KMS-11 (cell line): ENCODE results near the gene SPON1.

Source experiments
- H2AFZ ChIP-seq: fragments of 200-600 bp; sonication (generic); 2 replicates; pipeline ENCODE4 v1.6.1; 2016; ENCODE audit warnings: antibody characterized with exemption, mixed run types, low read depth
- H3K27ac ChIP-seq: fragments of 200-600 bp; sonication (generic); 2 replicates; pipeline ENCODE4 v1.6.1; 2016; ENCODE audit warnings: mild to moderate bottlenecking, mixed run types
- H3K27me3 ChIP-seq: fragments of 200-600 bp; sonication (generic); 2 replicates; pipeline ENCODE4 v1.6.1; 2017; ENCODE audit warnings: mild to moderate bottlenecking, low read depth, mixed run types, moderate library complexity; ENCODE audit not compliant: insufficient read depth
- H3K36me3 ChIP-seq: fragments of 200-600 bp; sonication (generic); 2 replicates; pipeline ENCODE4 v1.6.1; 2017; ENCODE audit warnings: mild to moderate bottlenecking, mixed run types; ENCODE audit not compliant: insufficient read depth
- H3K4me1 ChIP-seq: fragments of 200-600 bp; sonication (generic); 2 replicates; pipeline ENCODE4 v1.6.1; 2016; ENCODE audit warnings: mild to moderate bottlenecking, low read depth, mixed run types; ENCODE audit not compliant: poor library complexity, severe bottlenecking
- H3K4me2 ChIP-seq: fragments of 200-600 bp; sonication (generic); 2 replicates; pipeline ENCODE4 v1.7.0; 2016; ENCODE audit warnings: mild to moderate bottlenecking, mixed run types
- H3K4me3 ChIP-seq: fragments of 200-600 bp; sonication (generic); IDR thresholded peaks from 2 replicates; pipeline ENCODE4 v1.6.1; 2017; ENCODE audit warnings: low read depth, low read length, mixed read lengths; ENCODE audit not compliant: insufficient read depth
- H3K79me2 ChIP-seq: fragments of 200-600 bp; sonication (generic); 2 replicates; pipeline ENCODE4 v1.6.1; 2016; ENCODE audit warnings: low read depth, mixed run types; ENCODE audit not compliant: insufficient read depth
- H3K9ac ChIP-seq: fragments of 200-600 bp; sonication (generic); 2 replicates; pipeline ENCODE4 v1.6.1; 2016; ENCODE audit warnings: mild to moderate bottlenecking, mixed run types
- H4K20me1 ChIP-seq: fragments of 200-600 bp; sonication (generic); 2 replicates; pipeline ENCODE4 v1.6.1; 2016; ENCODE audit warnings: mild to moderate bottlenecking, mixed run types; ENCODE audit not compliant: insufficient read depth
- TF ChIP-seq, protein P1 (sequence below): fragments of 200-600 bp; sonication (generic); conservative IDR thresholded peaks from 2 replicates; pipeline ENCODE4 v1.6.1; 2017; ENCODE audit warnings: low read depth, mild to moderate bottlenecking, antibody characterized with exemption, low read length, moderate library complexity, mixed read lengths

Gene SPON1

DNA sequence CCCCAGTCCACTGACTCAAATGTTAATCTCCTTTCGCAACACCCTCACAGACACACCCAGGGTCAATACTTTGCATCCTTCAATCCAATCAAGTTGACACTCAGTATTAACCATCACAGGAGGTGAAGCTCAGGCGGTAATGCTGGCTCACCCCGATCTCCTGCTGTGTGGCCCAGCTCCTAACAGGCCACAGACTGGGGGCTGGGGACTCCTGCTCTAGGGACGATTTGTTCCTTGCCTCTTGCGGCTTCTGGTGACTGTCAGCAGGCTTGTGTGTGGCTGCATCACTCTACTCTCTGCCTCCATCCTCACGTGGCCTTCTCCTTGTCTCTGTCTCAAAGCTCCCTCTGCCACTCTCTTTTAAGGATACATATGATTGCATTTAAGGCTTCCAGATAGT lies 45.0 kb downstream of the SPON1 start:
- Histone ChIP-seq H3K27me3 (no peaks in the 10 kb centered on the region), H3K4me2 (no peak overlapping the region), H3K4me1 (no peaks in the 10 kb centered on the region), H3K36me3 (no peaks in the 10 kb centered on the region), H3K9ac (no peak overlapping the region), H2AFZ (no peak overlapping the region), H3K79me2 (no peaks in the 10 kb centered on the region), H3K27ac (no peak overlapping the region), H4K20me1 (no peaks in the 10 kb centered on the region), H3K4me3 (no peak overlapping the region)
- TF ChIP-seq, protein P1, sequence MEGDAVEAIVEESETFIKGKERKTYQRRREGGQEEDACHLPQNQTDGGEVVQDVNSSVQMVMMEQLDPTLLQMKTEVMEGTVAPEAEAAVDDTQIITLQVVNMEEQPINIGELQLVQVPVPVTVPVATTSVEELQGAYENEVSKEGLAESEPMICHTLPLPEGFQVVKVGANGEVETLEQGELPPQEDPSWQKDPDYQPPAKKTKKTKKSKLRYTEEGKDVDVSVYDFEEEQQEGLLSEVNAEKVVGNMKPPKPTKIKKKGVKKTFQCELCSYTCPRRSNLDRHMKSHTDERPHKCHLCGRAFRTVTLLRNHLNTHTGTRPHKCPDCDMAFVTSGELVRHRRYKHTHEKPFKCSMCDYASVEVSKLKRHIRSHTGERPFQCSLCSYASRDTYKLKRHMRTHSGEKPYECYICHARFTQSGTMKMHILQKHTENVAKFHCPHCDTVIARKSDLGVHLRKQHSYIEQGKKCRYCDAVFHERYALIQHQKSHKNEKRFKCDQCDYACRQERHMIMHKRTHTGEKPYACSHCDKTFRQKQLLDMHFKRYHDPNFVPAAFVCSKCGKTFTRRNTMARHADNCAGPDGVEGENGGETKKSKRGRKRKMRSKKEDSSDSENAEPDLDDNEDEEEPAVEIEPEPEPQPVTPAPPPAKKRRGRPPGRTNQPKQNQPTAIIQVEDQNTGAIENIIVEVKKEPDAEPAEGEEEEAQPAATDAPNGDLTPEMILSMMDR: no peak

DNA sequence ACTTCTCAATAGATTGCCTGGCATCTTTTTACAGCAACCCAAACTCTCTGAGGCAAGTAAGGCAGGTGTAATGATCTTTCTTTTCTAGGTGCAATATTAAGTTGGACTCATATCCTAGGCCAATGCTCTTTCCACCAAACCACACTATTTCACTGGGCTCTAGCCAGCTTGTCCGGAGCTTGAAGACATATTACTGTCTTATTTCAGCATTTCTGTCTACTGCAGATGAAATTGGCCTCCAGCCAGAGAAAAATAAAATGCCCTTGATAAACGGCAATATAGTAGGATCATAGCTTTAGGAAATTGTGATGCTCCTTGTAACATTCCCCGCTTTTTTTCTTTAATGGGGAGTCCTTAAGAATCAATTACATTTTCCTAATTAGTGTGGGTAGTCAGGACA lies 48.1 kb downstream of the SPON1 start:
- no peaks in the 10 kb centered on the region for H3K27me3 ChIP-seq
- no peak overlapping the region for H3K27ac ChIP-seq
- H3K79me2 ChIP-seq: no peaks in the 10 kb centered on the region
- no peak overlapping the region for H3K4me3 ChIP-seq
- no peak overlapping the region for H2AFZ ChIP-seq
- no peaks in the 10 kb centered on the region for H4K20me1 ChIP-seq
- H3K4me2 ChIP-seq: no peak overlapping the region
- H3K9ac ChIP-seq: no peak overlapping the region
- H3K4me1 ChIP-seq: no peaks in the 10 kb centered on the region
- TF ChIP-seq, protein P1: no peak
- H3K36me3 ChIP-seq: no peaks in the 10 kb centered on the region

DNA sequence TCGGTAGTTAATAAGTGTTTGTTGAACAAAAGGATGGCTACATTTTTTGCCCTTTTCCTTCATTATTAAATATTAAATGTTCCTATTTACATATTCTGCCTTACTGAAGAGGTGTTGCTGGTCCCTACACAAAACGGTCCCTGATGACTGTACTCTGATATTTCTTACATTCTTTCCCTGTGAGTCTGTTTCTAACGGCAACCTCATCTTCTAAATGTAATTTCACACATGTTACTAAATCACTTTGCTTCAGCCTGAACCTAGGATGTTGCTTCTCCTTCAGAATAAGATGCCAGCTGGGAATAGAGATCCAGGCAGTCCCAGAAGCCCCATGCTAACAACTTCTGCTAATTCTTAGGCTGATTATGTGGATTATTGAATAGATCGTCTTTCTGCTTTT lies 50.3 kb downstream of the SPON1 start:
- Histone ChIP-seq H3K27me3 (no peaks in the 10 kb centered on the region), H3K9ac (no peak overlapping the region), H3K36me3 (no peaks in the 10 kb centered on the region), H3K27ac (no peak overlapping the region), H4K20me1 (no peaks in the 10 kb centered on the region), H3K4me1 (no peaks in the 10 kb centered on the region), H3K4me3 (no peak overlapping the region), H3K4me2 (no peak overlapping the region), H2AFZ (no peak overlapping the region), H3K79me2 (no peaks in the 10 kb centered on the region)
- TF ChIP-seq, protein P1: no peak

DNA sequence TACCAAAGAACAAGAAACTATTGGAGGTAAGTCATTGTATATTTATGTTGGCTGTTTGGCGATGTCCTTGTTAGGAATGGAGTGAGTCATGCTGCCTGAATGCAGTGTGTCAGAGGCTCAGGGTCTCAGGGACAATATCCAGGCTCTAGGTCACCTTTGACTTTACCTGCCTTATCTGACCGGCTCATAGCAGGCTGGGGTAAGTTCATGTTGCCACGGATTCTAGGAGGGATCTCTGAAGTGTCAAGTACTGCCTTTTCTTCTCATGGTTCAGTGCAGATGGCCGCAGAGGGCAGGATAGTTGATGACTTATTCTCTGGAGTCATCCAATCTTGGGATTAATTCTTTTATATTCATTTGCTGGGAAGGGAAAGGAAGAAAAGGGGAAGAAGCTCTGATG lies 53.2 kb downstream of the SPON1 start:
- Histone ChIP-seq H3K9ac (no peak overlapping the region), H3K27me3 (no peaks in the 10 kb centered on the region), H3K4me1 (no peaks in the 10 kb centered on the region), H3K4me2 (no peak overlapping the region), H4K20me1 (no peaks in the 10 kb centered on the region), H3K36me3 (no peaks in the 10 kb centered on the region), H3K4me3 (no peak overlapping the region), H2AFZ (no peak overlapping the region), H3K79me2 (no peaks in the 10 kb centered on the region), H3K27ac (no peak overlapping the region)
- TF ChIP-seq, protein P1: no peak

DNA sequence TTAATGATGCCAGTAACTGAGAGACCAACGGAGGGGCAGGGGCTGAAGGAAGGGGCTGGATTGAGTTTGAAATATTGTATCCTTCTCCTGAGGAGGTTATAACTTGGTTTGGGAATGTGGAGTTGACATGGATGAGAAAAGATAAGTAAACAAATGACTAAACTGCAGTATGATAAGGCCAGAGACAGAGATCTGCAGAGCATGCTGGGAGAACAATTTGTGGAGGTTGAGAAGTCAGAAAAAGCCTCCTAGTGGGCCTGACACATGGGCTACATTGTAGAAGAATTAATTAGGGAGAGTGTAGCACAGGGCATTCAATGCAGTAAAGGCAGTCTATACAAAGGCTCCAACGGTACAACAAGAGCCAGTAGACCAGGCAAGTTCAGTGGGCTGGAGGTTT lies 55.9 kb downstream of the SPON1 start:
- TF ChIP-seq, protein P1: no peak
- no peaks in the 10 kb centered on the region for H3K36me3 ChIP-seq
- no peaks in the 10 kb centered on the region for H4K20me1 ChIP-seq
- no peaks in the 10 kb centered on the region for H3K27me3 ChIP-seq
- no peaks in the 10 kb centered on the region for H3K4me1 ChIP-seq
- no peak overlapping the region for H2AFZ ChIP-seq
- no peak overlapping the region for H3K4me3 ChIP-seq
- H3K27ac ChIP-seq: no peak overlapping the region
- no peak overlapping the region for H3K4me2 ChIP-seq
- H3K9ac ChIP-seq: no peak overlapping the region
- H3K79me2 ChIP-seq: no peaks in the 10 kb centered on the region
